HG02588 (cell line): ENCODE measurements around the gene ZSWIM7.
"Not testable (repeated sequence)": the region's sequence is repeated elsewhere in the genome, so short reads cannot be mapped to it uniquely, and the experiment has no call there.

Source experiments
- ATAC-seq: cut with Tn5 transposase; IDR thresholded peaks from one replicate; pipeline ENCODE4 v1.9.1; 2021; ENCODE audit warnings: mild to moderate bottlenecking, moderate library complexity; ENCODE audit not compliant: unreplicated experiment

ZSWIM7 gene

GRCh38 chr17:15999974-16000827, 697 bp upstream of the ZSWIM7 start:
- ATAC-seq: peak; percentile 39

GRCh38 chr17:15998031-15998562, 1.4 kb downstream of the ZSWIM7 start:
- no peak for ATAC-seq

GRCh38 chr17:15996322-15996721, 3.2 kb downstream of the ZSWIM7 start:
- no peak for ATAC-seq

- ATAC-seq: no peak
Measured at GRCh38 chr17:15981646-15982580, 17.6 kb downstream of the ZSWIM7 start.

GRCh38 chr17:15981208-15981607, 18.3 kb downstream of the ZSWIM7 start:
- ATAC-seq: no peak

- ATAC-seq: not testable (repeated sequence)
Measured at GRCh38 chr17:15979013-15979412, 20.5 kb downstream of the ZSWIM7 start.

- ATAC-seq: no peak
Measured at GRCh38 chr17:15978606-15979005, 20.9 kb downstream of the ZSWIM7 start.

GRCh38 chr17:15977894-15978293, 21.6 kb downstream of the ZSWIM7 start:
- ATAC-seq: no peak

GRCh38 chr17:15973834-15974233, 25.7 kb downstream of the ZSWIM7 start:
- no peak for ATAC-seq

- ATAC-seq: no peak
Measured at GRCh38 chr17:15973016-15973415, 26.5 kb downstream of the ZSWIM7 start.

- no peak for ATAC-seq
Measured at GRCh38 chr17:15972497-15972951, 27.0 kb downstream of the ZSWIM7 start.

- no peak for ATAC-seq
Measured at GRCh38 chr17:15971882-15972281, 27.6 kb downstream of the ZSWIM7 start.

- ATAC-seq: no peak
Measured at GRCh38 chr17:15971098-15971678, 28.3 kb downstream of the ZSWIM7 start.

- ATAC-seq: no peak
Measured at GRCh38 chr17:15970500-15970899, 29.0 kb downstream of the ZSWIM7 start.

- no peak for ATAC-seq
Measured at GRCh38 chr17:15969463-15969862, 30.0 kb downstream of the ZSWIM7 start.

GRCh38 chr17:15967706-15968399, 31.7 kb downstream of the ZSWIM7 start:
- no peak for ATAC-seq

GRCh38 chr17:15966879-15967248, 32.6 kb downstream of the ZSWIM7 start:
- no peak for ATAC-seq

GRCh38 chr17:15966183-15966878, 33.2 kb downstream of the ZSWIM7 start:
- no peak for ATAC-seq

GRCh38 chr17:15965528-15965927, 34.0 kb downstream of the ZSWIM7 start:
- no peak for ATAC-seq

GRCh38 chr17:15963670-15964110, 35.8 kb downstream of the ZSWIM7 start:
- no peak for ATAC-seq
